ENCODE results near the gene RGPD3.

Gene RGPD3

DNA sequence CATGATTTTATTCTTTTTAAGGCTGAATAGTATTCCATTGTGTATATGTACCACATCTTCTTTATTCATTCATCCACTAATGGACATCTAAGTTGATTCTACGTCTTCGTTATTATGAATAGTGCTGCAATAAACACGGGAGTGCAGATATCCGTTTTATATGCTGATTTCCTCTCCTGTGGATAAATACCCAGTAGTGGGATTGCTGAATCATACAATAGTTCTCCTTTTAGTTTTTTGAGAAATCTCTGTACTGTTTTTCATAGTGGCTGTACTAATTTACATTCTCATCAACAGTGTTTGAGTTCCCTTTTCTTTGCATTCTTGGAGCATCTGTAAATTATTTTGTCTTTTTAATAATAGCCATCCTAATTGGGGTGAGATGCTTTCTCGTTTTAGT lies 114.5 kb downstream of the RGPD3 start:
- no peak overlapping the region for H3K4me3 ChIP-seq (ENCODE audit: low read depth, low read length)
- H3K9me3 ChIP-seq (ENCODE audit: severe bottlenecking), result peaks cover 6% of the 10 kb centered on the region
- TF ChIP-seq, protein P1, sequence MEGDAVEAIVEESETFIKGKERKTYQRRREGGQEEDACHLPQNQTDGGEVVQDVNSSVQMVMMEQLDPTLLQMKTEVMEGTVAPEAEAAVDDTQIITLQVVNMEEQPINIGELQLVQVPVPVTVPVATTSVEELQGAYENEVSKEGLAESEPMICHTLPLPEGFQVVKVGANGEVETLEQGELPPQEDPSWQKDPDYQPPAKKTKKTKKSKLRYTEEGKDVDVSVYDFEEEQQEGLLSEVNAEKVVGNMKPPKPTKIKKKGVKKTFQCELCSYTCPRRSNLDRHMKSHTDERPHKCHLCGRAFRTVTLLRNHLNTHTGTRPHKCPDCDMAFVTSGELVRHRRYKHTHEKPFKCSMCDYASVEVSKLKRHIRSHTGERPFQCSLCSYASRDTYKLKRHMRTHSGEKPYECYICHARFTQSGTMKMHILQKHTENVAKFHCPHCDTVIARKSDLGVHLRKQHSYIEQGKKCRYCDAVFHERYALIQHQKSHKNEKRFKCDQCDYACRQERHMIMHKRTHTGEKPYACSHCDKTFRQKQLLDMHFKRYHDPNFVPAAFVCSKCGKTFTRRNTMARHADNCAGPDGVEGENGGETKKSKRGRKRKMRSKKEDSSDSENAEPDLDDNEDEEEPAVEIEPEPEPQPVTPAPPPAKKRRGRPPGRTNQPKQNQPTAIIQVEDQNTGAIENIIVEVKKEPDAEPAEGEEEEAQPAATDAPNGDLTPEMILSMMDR (IDR thresholded peaks at IDR 0.05; ENCODE audit: low read depth, low read length), result no peak
- H3K27me3 ChIP-seq (ENCODE audit: insufficient read depth, low read depth, severe bottlenecking), result no peaks in the 10 kb centered on the region
- no peak overlapping the region for H3K27ac ChIP-seq
- H3K36me3 ChIP-seq, result no peaks in the 10 kb centered on the region
- no peak for DNase-seq

DNA sequence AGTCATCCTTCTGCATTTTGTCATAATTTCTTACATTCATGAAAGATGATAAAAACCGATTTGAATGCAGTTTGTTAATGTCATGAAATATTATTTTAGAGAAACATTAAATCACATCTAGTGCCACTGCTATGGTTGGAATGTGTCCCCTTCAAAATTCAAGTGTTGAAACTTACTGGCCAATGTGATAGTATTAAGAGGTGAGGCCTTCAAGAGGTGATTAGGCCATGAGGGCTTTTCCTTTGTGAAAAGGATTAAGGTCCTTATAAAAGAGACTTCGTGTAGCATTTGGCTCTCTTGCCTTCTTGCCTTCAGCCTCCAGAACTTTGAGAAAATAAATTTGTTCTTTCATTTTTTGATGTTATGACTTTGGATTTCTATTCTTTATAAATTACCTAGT lies 117.2 kb downstream of the RGPD3 start:
- Histone ChIP-seq H3K36me3 (no peaks in the 10 kb centered on the region), H3K27ac (no peak overlapping the region)
- no peak for DNase-seq

DNA sequence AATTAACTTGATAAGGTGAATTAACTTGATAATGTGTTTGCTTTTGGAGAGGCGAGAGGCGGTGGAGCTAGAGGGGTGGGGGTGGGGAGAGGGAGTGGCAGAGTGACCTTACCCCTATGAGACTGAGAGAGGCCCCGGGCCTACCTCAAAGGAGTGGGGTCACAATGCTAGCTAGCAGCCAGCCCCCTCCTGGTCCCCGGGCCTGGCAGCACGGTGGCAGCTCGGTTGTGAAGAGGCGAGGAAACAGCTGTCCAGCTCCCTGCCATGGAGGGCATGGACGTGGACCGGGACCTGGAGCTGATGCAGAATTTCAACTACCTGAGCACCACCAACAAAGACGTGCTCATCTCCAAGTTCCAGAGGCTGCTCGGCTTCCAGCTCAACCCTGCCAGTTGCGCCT lies 123.9 kb downstream of the RGPD3 start:
- no peak for DNase-seq
- H3K9me3 ChIP-seq (ENCODE audit: severe bottlenecking), result no peaks in the 10 kb centered on the region
- H3K36me3 ChIP-seq, result no peaks in the 10 kb centered on the region
- no peak overlapping the region for H3K4me3 ChIP-seq (ENCODE audit: low read depth, low read length)
- H3K27ac ChIP-seq, result no peak overlapping the region
- TF ChIP-seq, protein P1 (IDR thresholded peaks at IDR 0.05; ENCODE audit: low read depth, low read length), result no peak
- no peaks in the 10 kb centered on the region for H3K27me3 ChIP-seq (ENCODE audit: insufficient read depth, low read depth, severe bottlenecking)

More for the DNA sequence above, 117.2 kb downstream of the RGPD3 start:
- Histone ChIP-seq H3K9me3 (ENCODE audit: severe bottlenecking) (peaks cover 6% of the 10 kb centered on the region), H3K4me3 (ENCODE audit: low read depth, low read length) (no peak overlapping the region), H3K27me3 (ENCODE audit: insufficient read depth, low read depth, severe bottlenecking) (no peaks in the 10 kb centered on the region)
- TF ChIP-seq, protein P1 (IDR thresholded peaks at IDR 0.05; ENCODE audit: low read depth, low read length), result no peak

DNA sequence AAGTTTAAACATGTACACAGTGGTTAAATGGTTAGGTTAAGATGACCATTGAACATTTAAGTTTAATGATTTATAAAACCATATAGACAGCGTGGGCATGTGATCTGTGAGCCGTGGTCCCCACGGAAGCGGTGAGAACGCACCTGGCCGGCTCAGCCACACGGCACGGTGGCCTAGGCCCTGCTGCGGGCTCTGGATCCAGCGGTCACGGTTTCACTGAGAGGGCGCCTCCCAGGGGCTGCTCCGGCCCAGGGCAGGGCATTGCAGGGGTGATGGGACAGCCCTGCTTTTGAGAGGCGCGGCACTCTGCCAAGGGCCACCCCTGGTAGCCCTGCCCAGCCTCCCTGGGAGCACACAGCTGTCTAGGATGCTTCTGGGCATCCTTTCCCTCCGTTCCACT lies 124.9 kb downstream of the RGPD3 start:
- no peaks in the 10 kb centered on the region for H3K36me3 ChIP-seq
- no peak for DNase-seq
- H3K27ac ChIP-seq, result no peak overlapping the region
- H3K4me3 ChIP-seq (ENCODE audit: low read depth, low read length), result no peak overlapping the region
- H3K9me3 ChIP-seq (ENCODE audit: severe bottlenecking), result no peaks in the 10 kb centered on the region
- TF ChIP-seq, protein P1 (IDR thresholded peaks at IDR 0.05; ENCODE audit: low read depth, low read length), result 0 out of 2 replicates have a peak, but pooled peaks have one; percentile 1
- no peaks in the 10 kb centered on the region for H3K27me3 ChIP-seq (ENCODE audit: insufficient read depth, low read depth, severe bottlenecking)

DNA sequence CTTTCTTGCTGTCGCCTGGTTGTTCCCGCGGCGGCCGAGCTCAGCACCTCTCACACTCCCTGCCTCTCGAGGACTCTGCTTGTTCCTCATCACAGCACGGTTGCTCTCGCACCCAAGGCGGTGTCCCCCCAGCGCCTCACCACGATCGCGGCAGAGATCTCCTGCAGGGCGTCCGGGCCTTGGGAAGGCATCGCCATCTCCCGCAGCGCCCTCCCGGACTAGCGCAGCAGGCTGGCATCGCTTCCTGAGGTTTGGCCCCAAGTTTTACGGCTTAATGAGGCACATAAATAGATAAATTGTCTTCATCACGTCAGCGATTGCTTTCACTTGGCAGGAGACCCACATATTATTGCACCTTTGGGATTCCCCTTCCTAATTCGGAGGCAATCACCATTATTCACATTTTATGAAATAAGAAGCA lies 125.4 kb downstream of the RGPD3 start:
- Histone ChIP-seq H3K4me3 (ENCODE audit: low read depth, low read length) (no peak overlapping the region), H3K36me3 (no peaks in the 10 kb centered on the region), H3K9me3 (ENCODE audit: severe bottlenecking) (no peaks in the 10 kb centered on the region), H3K27ac (no peak overlapping the region), H3K27me3 (ENCODE audit: insufficient read depth, low read depth, severe bottlenecking) (no peaks in the 10 kb centered on the region)
- TF ChIP-seq, protein P1 (IDR thresholded peaks at IDR 0.05; ENCODE audit: low read depth, low read length), result no peak
- no peak for DNase-seq

DNA sequence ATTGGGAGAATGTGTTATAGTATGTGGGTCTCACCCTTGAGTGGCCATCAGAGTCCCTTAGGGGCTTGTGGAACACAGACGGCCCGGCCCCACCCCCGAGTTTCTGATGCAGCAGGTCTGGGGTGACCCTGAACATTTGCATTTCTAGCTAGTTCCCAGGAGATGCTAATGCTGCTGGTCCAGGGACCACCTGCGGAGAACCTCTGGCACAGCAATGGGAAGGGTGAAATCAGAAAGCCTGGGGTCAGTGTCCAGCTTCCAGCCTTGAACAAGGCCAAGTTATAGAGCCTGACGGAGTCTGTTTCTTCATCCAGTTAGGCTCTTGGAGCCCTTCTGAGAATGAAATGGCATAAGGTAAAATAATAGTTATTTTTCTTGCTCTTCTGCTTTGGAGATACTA lies 126.5 kb downstream of the RGPD3 start:
- H3K4me3 ChIP-seq (ENCODE audit: low read depth, low read length), result no peak overlapping the region
- DNase-seq, result no peak

More for the DNA sequence above, 126.5 kb downstream of the RGPD3 start:
- Histone ChIP-seq H3K27me3 (ENCODE audit: insufficient read depth, low read depth, severe bottlenecking) (no peaks in the 10 kb centered on the region), H3K36me3 (no peaks in the 10 kb centered on the region), H3K9me3 (ENCODE audit: severe bottlenecking) (no peaks in the 10 kb centered on the region), H3K27ac (0 out of 2 replicates have a peak overlapping the region, but pooled peaks have one; percentile 10)
- TF ChIP-seq, protein P1 (IDR thresholded peaks at IDR 0.05; ENCODE audit: low read depth, low read length), result no peak
